ENCODE measurements around the gene SSTR3. TPM values are rescaled to one million over a fixed set of nuclear protein-coding genes. Genes with fewer than 3 reads are reported as not detected.
"Not testable (repeated sequence)": the region's sequence is repeated elsewhere in the genome, so short reads cannot be mapped to it uniquely, and the experiment has no call there.

SSTR3 gene
- total and polyA plus RNA-seq, 9 donors, result 1.6 to 9.2 (median 4.9) TPM

- 92 to 98% (median 95%) methylated on average over 3 of the region's 3 CpGs for WGBS, 3 donors
- Histone ChIP-seq H3K36me3 (no peaks in the 10 kb centered on the region), H3K9me3 (no peaks in the 10 kb centered on the region), H3K4me1 (ENCODE audit: insufficient read depth) (no peaks in the 10 kb centered on the region), H3K27me3 (no peaks in the 10 kb centered on the region), H3K4me3 (no peak overlapping the region), H3K27ac (no peak overlapping the region)
- intact Hi-C loops (cut with DNase I), result no loop called here
- TF ChIP-seq CTCF (IDR thresholded peaks at IDR 0.05) (no peak), POLR2A (IDR thresholded peaks at IDR 0.05) (no peak), EP300 (IDR thresholded peaks at IDR 0.05) (no peak)
- DNase-seq, result peak in 1 of 5 donors; percentile 5
These were observed 23.8 kb upstream of the SSTR3 start for GRCh38 chr22:37235897-37236607.

DNA sequence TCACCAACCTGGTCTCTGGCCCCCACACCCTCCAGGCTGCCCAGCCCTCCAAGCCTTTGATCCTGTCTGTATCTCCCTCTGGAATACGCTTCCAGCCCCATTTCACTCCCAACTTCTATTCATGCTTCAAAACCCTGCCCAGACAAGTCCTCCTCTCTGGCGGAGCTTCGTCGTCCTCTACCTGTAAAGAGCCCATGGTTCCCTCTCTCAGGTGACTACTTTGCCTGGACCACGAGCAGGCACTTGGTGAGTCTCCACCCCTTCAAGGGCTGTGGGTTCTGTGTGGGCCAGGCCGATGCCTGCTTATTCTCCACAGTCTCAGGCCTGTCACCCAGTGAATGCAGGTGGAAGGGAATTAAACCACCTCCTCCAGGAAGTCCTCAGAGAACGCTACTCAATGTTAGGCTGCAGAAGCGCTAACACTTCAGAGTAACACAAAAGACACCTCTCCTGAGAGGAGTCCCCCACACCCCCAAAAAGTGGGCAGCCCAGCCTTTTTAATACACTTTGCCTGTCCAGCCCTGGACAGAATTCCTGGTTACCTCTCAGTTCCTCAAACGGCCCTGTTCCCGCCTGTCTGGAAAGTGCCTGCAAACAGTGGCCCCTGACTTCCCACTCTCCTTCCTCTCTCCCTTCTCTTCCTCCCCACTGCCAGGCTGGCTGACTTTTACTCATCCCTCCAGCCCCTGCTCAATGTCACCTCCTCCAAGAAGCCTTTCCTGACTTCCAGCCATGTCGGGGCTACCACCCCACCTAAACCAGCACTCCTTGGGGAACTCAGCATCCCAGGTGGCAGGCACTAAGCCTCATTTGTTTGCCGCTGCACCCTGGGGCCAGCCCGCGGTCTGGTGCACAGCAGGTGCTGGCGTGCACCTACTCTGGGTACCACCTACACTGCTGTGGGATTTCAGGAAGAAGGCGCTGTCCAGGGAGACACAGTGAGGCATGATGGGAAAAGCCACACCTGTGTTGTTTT lies 22.7 kb upstream of the SSTR3 start:
- Histone ChIP-seq H3K27ac (no peak overlapping the region), H3K4me1 (ENCODE audit: insufficient read depth) (no peaks in the 10 kb centered on the region), H3K36me3 (no peaks in the 10 kb centered on the region), H3K4me3 (no peak overlapping the region), H3K27me3 (no peaks in the 10 kb centered on the region), H3K9me3 (no peaks in the 10 kb centered on the region)
- TF ChIP-seq POLR2A (IDR thresholded peaks at IDR 0.05) (no peak), CTCF (IDR thresholded peaks at IDR 0.05) (no peak), EP300 (IDR thresholded peaks at IDR 0.05) (no peak)
- DNase-seq, result peak in 1 of 5 donors; percentile 11
- intact Hi-C loops (cut with DNase I), result no loop called here
- WGBS, 3 donors, result 87 to 89% (median 88%) methylated on average over 16 of the region's 16 CpGs

- no peaks in the 10 kb centered on the region for H3K27me3 ChIP-seq
- intact Hi-C loops (cut with DNase I), result no loop called here
- H3K27ac ChIP-seq, result no peak overlapping the region
- 34 to 49% (median 36%) methylated on average over 26 to 27 of the region's 27 CpGs for WGBS, 3 donors
- H3K4me1 ChIP-seq (ENCODE audit: insufficient read depth), result no peaks in the 10 kb centered on the region
- H3K36me3 ChIP-seq, result no peaks in the 10 kb centered on the region
- DNase-seq, result peak in 1 of 5 donors; percentile 35
- no peak overlapping the region for H3K4me3 ChIP-seq
- H3K9me3 ChIP-seq, result no peaks in the 10 kb centered on the region
- TF ChIP-seq POLR2A (IDR thresholded peaks at IDR 0.05), result no peak
- TF ChIP-seq EP300 (IDR thresholded peaks at IDR 0.05), result no peak
- no peak for TF ChIP-seq CTCF (IDR thresholded peaks at IDR 0.05)
These were observed 21.7 kb upstream of the SSTR3 start for GRCh38 chr22:37233751-37234631.

DNA sequence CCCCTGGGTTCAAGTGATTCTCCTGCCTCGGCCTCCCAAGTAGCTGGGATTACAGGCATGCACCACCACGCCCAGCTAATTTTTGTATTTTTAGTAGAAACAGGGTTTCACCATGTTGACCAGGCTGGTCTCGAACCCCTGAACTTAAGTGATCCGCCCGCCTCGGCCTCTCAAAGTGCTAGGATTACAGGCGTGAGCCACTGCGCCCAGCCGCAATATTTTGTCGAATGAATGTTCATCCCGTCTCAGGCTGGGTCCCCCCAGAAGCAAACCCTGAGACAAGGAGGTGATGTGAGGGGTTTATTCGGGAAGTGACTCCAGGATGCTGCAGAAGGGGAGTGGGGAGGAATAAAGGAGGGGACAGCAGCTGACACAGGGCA lies 21.1 kb upstream of the SSTR3 start:
- WGBS, 3 donors, result 88 to 95% (median 88%) methylated on average over 12 of the region's 12 CpGs
- intact Hi-C loops (cut with DNase I); H3K9me3 ChIP-seq; H3K27me3 ChIP-seq; H3K27ac ChIP-seq; H3K4me3 ChIP-seq; H3K4me1 ChIP-seq (ENCODE audit: insufficient read depth); H3K36me3 ChIP-seq: not testable (repeated sequence)
- peak in 1 of 5 donors; percentile 8 for DNase-seq

Measured in ovary (tissue), 9 donors.